ENCODE data around the gene FBXO31. TPM values are rescaled to one million over a fixed set of nuclear protein-coding genes. Genes with fewer than 3 reads are reported as not detected.

FBXO31 gene
- total RNA-seq, 4 donors from 2014 or later = 89.4 to 241 (median 147) TPM

- whole genome bisulfite sequencing, 2 donors = 6 to 8% methylated on average over 28 of the region's 28 CpGs
- Histone ChIP-seq H3K4me3 (peak overlapping the region; percentile 93 to 98 (median 97)), H3K27me3 (no peaks in the 10 kb centered on the region), H3K4me1 (peaks cover 0 to 9% (median 7%) of the 10 kb centered on the region in 4 donors), H3K27ac (peak overlapping the region; percentile 84 to 99 (median 95)), H3K36me3 (peaks cover 0 to 12% (median 0%) of the 10 kb centered on the region in 3 donors), H3K9me3 (no peaks in the 10 kb centered on the region)
- TF ChIP-seq POLR2A (IDR thresholded peaks at IDR 0.05) (no peak), CTCF (IDR thresholded peaks at IDR 0.05) (no peak)
- DNase-seq (ENCODE audit: low spot score in 2 of 2) = no peak
Observed at GRCh38 chr16:87317750-87318644, 65.6 kb downstream of the FBXO31 start.

- DNase-seq (ENCODE audit: low spot score in 2 of 2) = peak; percentile 98 to 99
- no peaks in the 10 kb centered on the region for H3K9me3 ChIP-seq
- H3K4me3 ChIP-seq = peak within 1 kb of the TSS; percentile 93 to 98 (median 97)
- WGBS, 2 donors = 0% methylated on average over 25 to 57 of the region's 64 CpGs
- no peaks in the 10 kb centered on the region for H3K27me3 ChIP-seq
- H3K4me1 ChIP-seq = peaks cover 0 to 9% (median 7%) of the 10 kb centered on the region in 4 donors
- H3K27ac ChIP-seq = peak within 1 kb of the TSS; percentile 84 to 99 (median 95)
- TF ChIP-seq EP300 (IDR thresholded peaks at IDR 0.05) (peak; percentile 68 to 98), CTCF (IDR thresholded peaks at IDR 0.05) (peak; percentile 35 to 73 (median 64)), POLR2A (IDR thresholded peaks at IDR 0.05) (peak; percentile 87 to 95)
- peaks cover 0 to 7% (median 0%) of the 10 kb centered on the region in 3 donors for H3K36me3 ChIP-seq
Observed at GRCh38 chr16:87316923-87317749, 66.4 kb downstream of the FBXO31 start, which contains the start of gene C16orf95. Gene C16orf95, minus strand, starts transcription at chr16:87317392. Its CDS starts 150 bp downstream, at chr16:87317242.

GRCh38 chr16:87316450-87316922 lies 67.1 kb downstream of the FBXO31 start:
- TF ChIP-seq POLR2A (IDR thresholded peaks at IDR 0.05) (no peak), CTCF (IDR thresholded peaks at IDR 0.05) (no peak), EP300 (IDR thresholded peaks at IDR 0.05) (no peak)
- WGBS, 2 donors = 95 to 96% methylated on average over 4 of the region's 4 CpGs
- H3K36me3 ChIP-seq = peaks cover 0 to 7% (median 0%) of the 10 kb centered on the region in 3 donors
- no peaks in the 10 kb centered on the region for H3K27me3 ChIP-seq
- peak overlapping the region; percentile 84 to 99 (median 95) for H3K27ac ChIP-seq
- peaks cover 0 to 9% (median 7%) of the 10 kb centered on the region in 4 donors for H3K4me1 ChIP-seq
- peak overlapping the region in 3 of 4 donors; percentile 93 to 98 (median 97) for H3K4me3 ChIP-seq
- H3K9me3 ChIP-seq = no peaks in the 10 kb centered on the region
- no peak for DNase-seq (ENCODE audit: low spot score in 2 of 2)

GRCh38 chr16:87314990-87315420 lies 68.6 kb downstream of the FBXO31 start:
- Histone ChIP-seq H3K36me3 (peaks cover 0 to under 1% (median 0%) of the 10 kb centered on the region in 3 donors), H3K4me3 (no peak overlapping the region), H3K9me3 (no peaks in the 10 kb centered on the region), H3K27me3 (no peaks in the 10 kb centered on the region), H3K4me1 (peaks cover 0 to 9% (median 7%) of the 10 kb centered on the region in 4 donors), H3K27ac (no peak overlapping the region)
- TF ChIP-seq POLR2A (IDR thresholded peaks at IDR 0.05) (no peak), CTCF (IDR thresholded peaks at IDR 0.05) (no peak), EP300 (IDR thresholded peaks at IDR 0.05) (no peak)
- 95 to 99% methylated on average over 8 of the region's 10 CpGs for WGBS, 2 donors
- no peak for DNase-seq (ENCODE audit: low spot score in 2 of 2)
